ENCODE data around the gene PYY. TPM values are rescaled to one million over a fixed set of nuclear protein-coding genes. Genes with fewer than 3 reads are reported as not detected.
"Not testable (repeated sequence)": the region's sequence is repeated elsewhere in the genome, so short reads cannot be mapped to it uniquely, and the experiment has no call there.

The PYY gene
- total RNA-seq, 4 donors from 2014 or later: 7.5 to 58.0 (median 27.5) TPM; not detected in 1

GRCh38 chr17:43978078-43978477 is 24.3 kb upstream of the PYY start:
- Histone ChIP-seq H3K36me3 (no peaks in the 10 kb centered on the region), H3K27ac (no peak overlapping the region), H3K4me3 (no peak overlapping the region), H3K27me3 (no peaks in the 10 kb centered on the region), H3K9me3 (no peaks in the 10 kb centered on the region), H3K4me1 (peaks cover 0 to under 1% (median 0%) of the 10 kb centered on the region in 4 donors)
- TF ChIP-seq CTCF (IDR thresholded peaks at IDR 0.05): no peak
- TF ChIP-seq POLR2A (IDR thresholded peaks at IDR 0.05): no peak
- no peak for DNase-seq

GRCh38 chr17:43976963-43977837 is 23.5 kb upstream of the PYY start:
- TF ChIP-seq CTCF (IDR thresholded peaks at IDR 0.05): no peak
- no peak for TF ChIP-seq POLR2A (IDR thresholded peaks at IDR 0.05)
- no peak overlapping the region for H3K4me3 ChIP-seq
- no peaks in the 10 kb centered on the region for H3K9me3 ChIP-seq
- H3K36me3 ChIP-seq: no peaks in the 10 kb centered on the region
- H3K27ac ChIP-seq: no peak overlapping the region
- no peaks in the 10 kb centered on the region for H3K4me1 ChIP-seq
- DNase-seq: no peak
- no peaks in the 10 kb centered on the region for H3K27me3 ChIP-seq

DNA sequence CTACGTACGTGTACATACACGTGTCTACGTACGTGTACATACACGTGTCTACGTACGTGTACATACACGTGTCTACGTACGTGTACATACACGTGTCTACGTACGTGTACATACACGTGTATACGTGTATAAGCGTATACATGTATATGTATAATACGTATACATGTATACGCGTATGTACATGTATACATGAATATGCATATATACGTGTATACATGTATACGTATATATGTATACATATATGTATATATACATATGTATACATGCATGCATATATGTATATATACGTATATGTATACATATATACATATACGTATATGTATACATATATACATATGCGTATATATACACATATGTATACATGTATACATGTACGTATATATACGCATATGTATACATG is 22.2 kb upstream of the PYY start:
- no peak overlapping the region for H3K4me3 ChIP-seq
- no peaks in the 10 kb centered on the region for H3K36me3 ChIP-seq
- TF ChIP-seq POLR2A (IDR thresholded peaks at IDR 0.05): no peak
- TF ChIP-seq CTCF (IDR thresholded peaks at IDR 0.05): no peak
- no peak overlapping the region for H3K27ac ChIP-seq
- no peak for DNase-seq
- no peaks in the 10 kb centered on the region for H3K4me1 ChIP-seq
- H3K9me3 ChIP-seq: no peaks in the 10 kb centered on the region
- no peaks in the 10 kb centered on the region for H3K27me3 ChIP-seq

DNA sequence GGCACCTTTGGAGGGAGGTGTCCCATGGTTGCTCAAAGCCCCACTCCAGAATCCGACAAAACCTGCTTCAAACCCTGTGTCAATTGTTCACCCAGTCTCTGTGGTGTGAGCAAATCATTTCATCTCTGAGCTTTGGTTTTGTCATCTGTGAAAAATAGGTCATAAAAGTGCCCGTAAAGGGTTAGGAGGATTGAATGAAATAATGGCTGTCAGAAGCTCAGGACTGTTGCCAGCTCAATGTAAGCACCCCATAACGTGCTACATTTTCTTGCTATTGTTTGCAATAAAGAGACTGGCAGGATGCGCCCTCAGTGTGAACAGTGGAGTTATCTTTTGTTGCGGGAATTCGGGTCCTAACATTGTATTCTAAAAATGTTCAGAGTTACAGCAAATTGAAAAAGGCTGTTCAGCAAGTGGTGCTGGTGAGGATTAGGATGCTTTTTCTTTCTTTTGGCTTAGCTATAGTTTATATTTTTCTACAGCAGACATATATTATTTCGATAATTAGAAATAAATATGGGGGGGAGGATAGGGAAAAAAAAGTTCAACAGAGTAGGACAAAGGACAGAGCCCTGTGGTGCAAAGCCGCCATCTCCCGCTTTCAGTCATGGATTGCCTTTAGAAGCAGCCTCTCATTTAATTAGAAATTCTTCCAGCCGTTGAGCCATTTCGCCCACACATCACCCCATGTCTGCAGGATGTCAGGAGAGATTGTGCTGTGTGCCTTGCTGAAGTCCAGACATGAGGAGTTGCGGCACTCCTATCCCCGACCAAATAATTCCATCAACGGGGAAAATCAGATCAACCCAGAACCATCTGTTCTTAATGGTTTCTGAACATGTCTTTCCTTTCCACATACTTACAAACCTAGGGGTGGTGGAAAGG is 20.9 kb upstream of the PYY start:
- H3K9me3 ChIP-seq: no peaks in the 10 kb centered on the region
- no peak overlapping the region for H3K27ac ChIP-seq
- no peaks in the 10 kb centered on the region for H3K36me3 ChIP-seq
- no peak for DNase-seq
- no peaks in the 10 kb centered on the region for H3K27me3 ChIP-seq
- no peaks in the 10 kb centered on the region for H3K4me1 ChIP-seq
- TF ChIP-seq POLR2A (IDR thresholded peaks at IDR 0.05): no peak
- no peak for TF ChIP-seq CTCF (IDR thresholded peaks at IDR 0.05)
- H3K4me3 ChIP-seq: no peak overlapping the region

GRCh38 chr17:43972444-43973212 is 18.9 kb upstream of the PYY start:
- not testable (repeated sequence) for H3K36me3 ChIP-seq, H3K27ac ChIP-seq, H3K9me3 ChIP-seq, H3K27me3 ChIP-seq, DNase-seq, H3K4me1 ChIP-seq, H3K4me3 ChIP-seq

DNA sequence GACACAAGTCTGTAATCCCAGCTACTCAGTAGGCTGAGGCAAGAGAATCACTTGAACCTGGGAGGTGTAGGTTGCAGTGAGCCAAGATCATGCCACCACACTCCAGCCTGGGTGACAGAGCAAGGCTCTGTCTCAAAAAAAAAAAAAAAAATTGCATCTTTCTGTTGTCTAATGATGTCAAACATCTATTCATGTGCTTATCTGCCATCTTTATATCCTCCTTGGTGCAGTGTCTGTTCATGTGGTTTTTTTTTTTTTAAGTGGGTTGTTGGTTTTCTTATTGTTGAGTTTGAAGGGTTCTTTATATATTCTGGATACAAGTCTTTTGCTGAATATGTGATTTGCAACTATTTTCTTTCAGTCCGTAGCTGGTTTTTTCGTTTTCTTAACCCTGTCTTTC is 17.7 kb upstream of the PYY start:
- not testable (repeated sequence) for H3K27ac ChIP-seq, H3K9me3 ChIP-seq, DNase-seq, H3K36me3 ChIP-seq, H3K4me3 ChIP-seq, H3K4me1 ChIP-seq, H3K27me3 ChIP-seq

All from Peyer's patch (tissue), 4 donors.